Stimulated activated CD4-positive, alpha-beta T cell treated with anti-CD3 and anti-CD28 coated beads, TNF-alpha, amount 100 ng/mL, for 4 hours (primary cell): ENCODE data around the gene VCAN.

Experiments
- DNase-seq, 3 experiments: peaks; one replicate each; pipeline ENCODE4 v3.0.0-alpha.2; 2020; ENCODE audit warnings: low read depth in 3 of 3

The VCAN gene

GRCh38 chr5:83494666-83495065 lies 23.1 kb downstream of the VCAN start:
- DNase-seq: no peak

- no peak for DNase-seq
Observed at GRCh38 chr5:83496626-83497025, 25.1 kb downstream of the VCAN start.

- DNase-seq: no peak
Observed at GRCh38 chr5:83498585-83498984, 27.0 kb downstream of the VCAN start.

DNA sequence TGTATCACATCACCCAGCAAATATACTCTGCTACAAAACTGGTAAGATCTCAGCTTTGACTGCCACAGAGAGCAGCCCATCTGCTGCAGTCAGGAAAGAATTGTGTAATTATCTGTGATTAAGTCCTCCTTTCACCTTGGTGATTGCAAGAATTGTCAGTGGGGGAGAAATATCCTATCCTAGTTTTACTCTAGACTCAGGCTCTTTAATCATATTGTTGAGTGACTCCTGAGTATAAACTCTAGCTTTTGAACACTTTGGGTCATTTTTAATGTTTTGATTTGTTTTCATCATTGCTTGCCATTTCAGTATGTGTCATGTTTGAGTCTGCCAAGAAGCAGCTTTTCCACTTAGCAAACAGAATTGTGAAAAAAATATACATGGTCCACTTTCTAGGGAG lies 32.1 kb downstream of the VCAN start:
- DNase-seq: no peak

GRCh38 chr5:83507431-83507830 lies 35.9 kb downstream of the VCAN start:
- no peak for DNase-seq

- DNase-seq: no peak
Observed at GRCh38 chr5:83509540-83509939, 38.0 kb downstream of the VCAN start.

DNA sequence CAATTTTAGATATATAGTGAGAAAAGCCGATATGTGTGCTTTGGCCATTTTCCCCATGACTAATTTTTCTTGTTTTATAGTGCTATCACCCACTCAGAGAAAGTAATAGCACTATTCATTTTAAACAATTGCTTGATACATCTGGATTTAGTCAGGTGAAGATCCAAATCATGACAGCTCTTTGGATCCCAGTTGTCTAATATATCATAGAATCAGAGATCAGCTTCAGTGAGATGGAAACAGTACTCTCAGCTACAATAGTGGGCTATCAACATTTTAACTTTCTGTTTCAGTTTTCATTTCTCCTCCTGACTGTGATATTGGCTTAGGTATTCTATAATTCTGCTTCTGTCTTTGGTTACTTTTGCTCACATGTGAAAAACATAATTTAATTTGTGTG lies 38.7 kb downstream of the VCAN start:
- no peak for DNase-seq

GRCh38 chr5:83512061-83512745 lies 40.7 kb downstream of the VCAN start:
- DNase-seq: no peak

GRCh38 chr5:83513081-83513480 lies 41.5 kb downstream of the VCAN start:
- no peak for DNase-seq

DNA sequence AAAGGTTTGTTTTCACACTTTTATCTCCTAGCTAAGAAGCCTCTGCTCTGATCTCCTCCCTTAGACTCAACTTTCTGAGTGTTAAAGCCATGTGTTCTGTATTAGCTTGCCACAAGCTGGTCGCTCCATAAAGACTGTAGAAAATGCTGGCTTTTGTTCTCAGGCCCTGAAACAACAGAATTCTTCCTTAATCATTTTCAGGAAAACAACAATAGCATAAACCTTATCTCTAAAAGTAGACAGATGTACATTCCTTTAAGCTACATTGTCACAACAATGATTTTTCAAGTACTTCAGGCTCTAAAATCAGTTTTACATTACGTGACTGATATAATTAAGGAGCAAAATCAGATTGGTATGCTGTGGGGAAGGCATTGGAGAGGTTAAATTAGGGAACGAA lies 41.9 kb downstream of the VCAN start:
- no peak for DNase-seq

DNA sequence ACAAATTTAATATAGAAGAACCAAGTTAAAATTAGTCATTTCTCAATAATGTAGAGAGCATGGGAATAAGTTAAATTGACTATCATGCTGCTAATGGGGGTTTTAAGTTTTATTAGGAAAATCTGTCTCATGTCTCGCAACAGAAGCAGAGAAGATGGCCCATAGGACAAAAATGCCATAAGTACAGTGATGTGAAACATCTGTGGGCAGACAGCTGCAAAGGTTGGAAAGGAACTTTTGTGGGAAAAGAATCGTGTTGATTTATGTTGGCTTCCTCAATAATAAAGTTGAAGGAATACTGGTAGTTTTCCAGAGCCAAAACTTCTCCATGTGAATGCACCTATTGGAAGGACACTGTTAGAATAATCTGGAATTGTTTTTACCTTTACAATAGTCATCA lies 44.8 kb downstream of the VCAN start:
- no peak for DNase-seq

DNA sequence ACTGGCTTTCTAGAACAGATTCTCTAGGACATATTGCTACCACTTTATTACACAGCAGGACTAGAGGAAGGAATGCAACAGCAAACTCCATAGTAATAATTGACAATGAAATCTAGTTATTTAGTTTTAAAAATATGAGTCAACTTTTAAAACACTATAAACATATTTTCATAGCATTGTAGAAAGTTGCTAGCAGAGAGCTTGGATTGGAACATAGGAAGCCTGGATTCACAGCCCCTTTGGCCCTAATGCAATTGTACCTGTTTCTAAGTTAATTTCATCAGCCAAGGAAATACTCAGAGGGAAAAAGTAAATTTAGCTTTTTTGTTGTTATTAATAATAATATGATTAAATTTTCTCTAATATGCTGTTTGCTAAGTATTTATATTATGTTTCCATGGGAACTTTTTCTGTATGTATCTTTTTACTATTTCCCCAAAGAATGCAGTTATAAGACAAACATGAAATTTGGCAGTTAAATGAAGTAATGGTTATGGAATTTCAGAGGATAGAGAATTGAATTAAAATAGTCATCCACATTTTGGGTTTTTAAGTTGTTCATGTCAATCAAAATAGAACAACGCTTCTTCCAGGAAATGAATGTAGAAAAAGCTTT lies 45.6 kb downstream of the VCAN start:
- DNase-seq: no peak

- no peak for DNase-seq
Observed at GRCh38 chr5:83517688-83518085, 46.1 kb downstream of the VCAN start.

GRCh38 chr5:83518319-83519061 lies 46.9 kb downstream of the VCAN start:
- no peak for DNase-seq

- no peak for DNase-seq
Observed at GRCh38 chr5:83522446-83522845, 50.9 kb downstream of the VCAN start.

GRCh38 chr5:83523929-83524328 lies 52.4 kb downstream of the VCAN start:
- no peak for DNase-seq

DNA sequence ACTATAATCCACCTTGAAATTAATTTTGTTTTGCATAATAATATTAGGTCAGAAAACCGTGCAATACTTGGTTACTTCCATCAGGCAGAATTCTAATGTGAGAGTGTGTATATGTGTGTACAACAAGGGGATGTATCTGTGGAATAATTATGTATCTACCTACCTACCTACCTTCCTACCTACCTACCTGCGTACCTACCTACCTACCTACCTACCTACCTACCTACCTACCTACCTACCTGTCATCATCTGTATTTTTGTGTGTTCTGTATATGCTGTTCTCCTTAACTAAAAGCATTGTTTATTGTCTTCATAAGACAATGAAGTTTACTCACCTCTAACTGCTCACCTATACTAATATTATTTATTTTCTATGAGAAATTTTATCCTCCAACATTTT lies 52.8 kb downstream of the VCAN start:
- no peak for DNase-seq

DNA sequence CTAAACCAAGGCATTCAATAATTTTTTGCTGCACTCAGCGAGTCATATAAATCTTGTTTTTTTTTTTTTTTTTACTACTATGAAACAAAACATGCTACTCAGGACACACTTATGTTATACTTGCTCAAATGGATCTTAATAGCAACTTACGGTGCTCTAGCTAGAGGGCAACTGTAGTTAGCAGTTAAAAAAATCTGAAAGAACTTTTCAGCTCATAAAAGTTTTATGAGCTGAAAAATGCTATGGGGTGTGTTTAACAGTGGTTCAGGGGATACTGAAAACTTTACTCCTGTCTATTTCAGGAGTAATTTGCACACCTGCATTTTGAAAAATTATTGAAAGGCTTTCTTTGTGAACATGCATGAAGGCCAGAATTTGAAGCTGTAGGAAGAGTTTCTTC lies 53.4 kb downstream of the VCAN start:
- DNase-seq: no peak

DNA sequence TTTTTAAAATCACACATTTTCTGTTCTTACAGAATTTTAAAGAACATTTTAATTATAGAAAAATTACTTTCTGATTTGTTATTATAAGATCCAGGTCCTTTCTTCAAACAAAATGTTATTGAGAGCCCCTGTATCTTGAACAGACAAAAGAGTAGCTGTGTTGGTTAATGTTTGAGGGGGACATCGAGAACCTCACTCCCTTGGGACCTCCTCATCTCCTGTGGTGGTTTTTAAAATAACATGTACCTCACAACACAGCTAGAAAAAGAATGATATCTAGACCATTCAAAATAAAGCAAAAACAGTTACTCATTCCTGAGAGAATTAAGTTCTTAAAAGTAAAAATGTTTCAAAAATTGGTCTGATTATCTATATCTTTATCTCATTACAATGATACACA lies 54.7 kb downstream of the VCAN start:
- DNase-seq: no peak

DNA sequence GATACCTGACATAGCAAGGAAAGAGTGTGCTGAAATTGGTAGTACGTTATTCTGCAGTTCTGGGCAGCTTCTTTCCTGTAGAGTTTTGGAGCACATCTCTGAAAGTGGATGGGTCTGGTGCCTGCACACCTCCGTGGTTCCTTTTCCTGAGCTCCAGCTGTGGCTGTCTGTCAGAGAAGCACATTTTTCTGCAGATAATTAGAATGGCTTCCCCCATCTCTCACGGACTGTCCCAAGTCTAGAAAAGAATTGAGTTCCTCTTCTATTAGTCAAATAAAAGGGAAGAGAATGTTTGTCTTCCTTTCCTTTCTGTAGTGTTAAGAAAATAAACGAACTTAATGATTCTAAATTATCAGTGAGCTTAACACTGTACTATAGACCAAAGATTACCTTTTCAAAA lies 55.7 kb downstream of the VCAN start:
- DNase-seq: no peak

- DNase-seq: no peak
Observed at GRCh38 chr5:83527722-83528438, 56.3 kb downstream of the VCAN start.

GRCh38 chr5:83528439-83528769 lies 56.9 kb downstream of the VCAN start:
- DNase-seq: no peak

DNA sequence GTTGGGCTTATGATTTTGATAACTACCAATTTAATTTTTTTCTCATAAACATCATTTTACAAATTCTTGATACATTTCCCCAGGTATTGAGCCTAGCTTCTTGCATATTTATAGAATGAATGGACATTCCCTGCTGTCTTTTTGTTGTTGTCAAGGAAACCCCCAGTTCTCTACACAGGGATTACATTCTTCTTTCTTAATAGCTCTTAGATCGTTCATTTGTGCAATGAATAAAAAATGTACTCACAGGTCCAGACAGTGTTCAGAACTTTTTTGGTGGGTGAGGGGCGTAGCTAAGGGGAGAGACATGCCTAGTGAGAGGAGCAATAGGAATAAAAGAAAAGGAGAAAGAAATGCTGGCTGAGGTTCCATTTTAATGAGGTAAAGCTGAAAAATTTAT lies 58.6 kb downstream of the VCAN start:
- DNase-seq: no peak
